ENCODE results near the gene ERVW-1.

DNA sequence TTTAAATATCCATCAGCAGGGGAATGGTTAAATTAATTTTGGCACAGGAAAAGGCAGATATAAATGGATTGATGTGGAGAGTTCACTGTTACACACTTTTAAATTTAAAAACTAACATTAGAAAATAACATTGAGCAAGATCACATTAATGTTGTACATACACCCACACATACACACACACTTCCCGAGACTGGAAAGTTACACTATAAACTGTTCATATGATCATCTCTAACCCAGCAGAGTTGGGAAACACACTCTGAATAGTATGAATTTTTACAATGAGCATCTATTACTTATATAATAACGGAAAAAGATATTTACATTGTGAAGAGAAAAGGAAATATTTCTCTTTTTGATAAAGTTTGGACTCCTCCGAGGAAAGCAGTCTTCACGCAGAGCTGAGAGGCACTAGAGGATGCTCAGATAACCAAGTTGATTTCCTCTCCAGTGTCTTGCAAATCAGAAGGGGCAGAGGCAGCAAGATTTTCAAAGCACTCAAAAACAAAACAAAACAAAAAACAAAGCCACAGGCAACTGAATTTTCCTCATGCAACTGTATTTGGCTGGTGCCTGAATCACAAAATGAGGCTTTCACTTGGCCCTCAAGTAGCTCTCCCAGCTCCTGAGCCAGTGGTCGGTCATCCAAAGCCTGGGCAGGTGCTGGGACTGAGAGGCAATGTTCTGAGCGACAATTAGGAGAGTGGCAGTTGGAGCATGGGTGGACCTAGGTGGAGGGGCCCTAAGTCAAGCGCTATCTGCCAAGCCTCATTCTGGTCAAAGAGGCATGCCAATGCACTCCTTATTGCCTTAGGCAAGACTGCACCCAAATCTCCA lies 40.9 kb downstream of the ERVW-1 start:
- TF ChIP-seq, protein P1, sequence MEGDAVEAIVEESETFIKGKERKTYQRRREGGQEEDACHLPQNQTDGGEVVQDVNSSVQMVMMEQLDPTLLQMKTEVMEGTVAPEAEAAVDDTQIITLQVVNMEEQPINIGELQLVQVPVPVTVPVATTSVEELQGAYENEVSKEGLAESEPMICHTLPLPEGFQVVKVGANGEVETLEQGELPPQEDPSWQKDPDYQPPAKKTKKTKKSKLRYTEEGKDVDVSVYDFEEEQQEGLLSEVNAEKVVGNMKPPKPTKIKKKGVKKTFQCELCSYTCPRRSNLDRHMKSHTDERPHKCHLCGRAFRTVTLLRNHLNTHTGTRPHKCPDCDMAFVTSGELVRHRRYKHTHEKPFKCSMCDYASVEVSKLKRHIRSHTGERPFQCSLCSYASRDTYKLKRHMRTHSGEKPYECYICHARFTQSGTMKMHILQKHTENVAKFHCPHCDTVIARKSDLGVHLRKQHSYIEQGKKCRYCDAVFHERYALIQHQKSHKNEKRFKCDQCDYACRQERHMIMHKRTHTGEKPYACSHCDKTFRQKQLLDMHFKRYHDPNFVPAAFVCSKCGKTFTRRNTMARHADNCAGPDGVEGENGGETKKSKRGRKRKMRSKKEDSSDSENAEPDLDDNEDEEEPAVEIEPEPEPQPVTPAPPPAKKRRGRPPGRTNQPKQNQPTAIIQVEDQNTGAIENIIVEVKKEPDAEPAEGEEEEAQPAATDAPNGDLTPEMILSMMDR (IDR thresholded peaks at IDR 0.05), result no peak
- TF ChIP-seq POLR2AphosphoS5 (IDR thresholded peaks at IDR 0.05; ENCODE audit: insufficient read depth in 1 of 2, low read depth in 1 of 2), result no peak
